Measurements from ENCODE around the gene NKAP. TPM values are rescaled to one million over a fixed set of nuclear protein-coding genes. Genes with fewer than 3 reads are reported as not detected.
"Not testable (repeated sequence)": the region's sequence is repeated elsewhere in the genome, so short reads cannot be mapped to it uniquely, and the experiment has no call there.

NKAP gene
- total RNA-seq, 1 donor from 2014 or later = 4.2 TPM

DNA sequence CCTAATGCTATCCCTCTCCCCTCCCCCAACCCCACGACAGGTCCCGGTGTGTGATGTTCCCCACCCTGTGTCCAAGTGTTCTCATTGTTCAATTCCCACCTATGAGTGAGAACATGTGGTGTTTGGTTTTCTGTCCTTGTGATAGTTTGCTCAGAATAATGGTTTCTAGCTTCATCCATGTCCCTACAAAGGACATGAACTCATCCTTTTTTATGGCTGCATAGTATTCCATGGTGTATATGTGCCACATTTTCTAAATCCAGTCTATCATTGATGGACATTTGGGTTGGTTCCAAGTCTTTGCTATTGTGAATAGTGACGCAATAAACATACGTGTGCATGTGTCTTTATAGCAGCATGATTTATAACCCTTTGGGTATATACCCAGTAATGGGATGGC lies 33.6 kb upstream of the NKAP start:
- H3K9me3 ChIP-seq (ENCODE audit: control insufficient read depth in 3 of 3, low read length in 3 of 3); H3K27me3 ChIP-seq (ENCODE audit: control insufficient read depth in 3 of 3, insufficient read depth in 3 of 3, low read length in 3 of 3); H3K4me3 ChIP-seq (ENCODE audit: low read length in 3 of 3); H3K9ac ChIP-seq (ENCODE audit: low read depth in 1 of 3, low read length in 3 of 3); H3K4me1 ChIP-seq (ENCODE audit: control insufficient read depth in 3 of 3, insufficient read depth in 3 of 3, low read length in 3 of 3); H3K27ac ChIP-seq (ENCODE audit: low read depth, low read length); H3K36me3 ChIP-seq (ENCODE audit: control insufficient read depth in 3 of 3, insufficient read depth in 3 of 3, low read length in 3 of 3): not testable (repeated sequence)

DNA sequence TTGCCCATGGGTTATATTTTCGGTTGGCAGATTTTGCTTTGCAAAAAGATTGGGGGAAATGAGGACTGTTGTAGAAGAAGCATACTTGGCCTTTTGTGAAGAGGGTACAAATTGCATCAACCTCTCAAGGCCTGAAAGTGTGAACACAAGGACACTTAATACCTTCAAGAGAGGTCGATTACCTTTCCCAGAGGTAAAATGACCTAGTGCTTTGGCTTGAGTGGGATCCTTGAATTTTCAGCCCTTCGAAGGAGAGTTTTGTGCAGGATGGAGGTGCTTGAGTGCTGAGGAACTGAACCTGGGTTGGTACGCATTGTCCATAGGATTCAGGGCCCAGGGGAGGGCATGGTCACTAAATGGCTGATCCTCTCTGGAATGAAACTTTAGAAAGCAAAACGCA lies 27.6 kb upstream of the NKAP start:
- no peaks in the 10 kb centered on the region for H3K9me3 ChIP-seq (ENCODE audit: control insufficient read depth in 3 of 3, low read length in 3 of 3)
- H3K36me3 ChIP-seq (ENCODE audit: control insufficient read depth in 3 of 3, insufficient read depth in 3 of 3, low read length in 3 of 3) = no peaks in the 10 kb centered on the region
- no peak overlapping the region for H3K4me3 ChIP-seq (ENCODE audit: low read length in 3 of 3)
- no peak overlapping the region for H3K9ac ChIP-seq (ENCODE audit: low read depth in 1 of 3, low read length in 3 of 3)
- no peaks in the 10 kb centered on the region for H3K4me1 ChIP-seq (ENCODE audit: control insufficient read depth in 3 of 3, insufficient read depth in 3 of 3, low read length in 3 of 3)
- H3K27me3 ChIP-seq (ENCODE audit: control insufficient read depth in 3 of 3, insufficient read depth in 3 of 3, low read length in 3 of 3) = no peaks in the 10 kb centered on the region
- H3K27ac ChIP-seq (ENCODE audit: low read depth, low read length) = no peak overlapping the region

DNA sequence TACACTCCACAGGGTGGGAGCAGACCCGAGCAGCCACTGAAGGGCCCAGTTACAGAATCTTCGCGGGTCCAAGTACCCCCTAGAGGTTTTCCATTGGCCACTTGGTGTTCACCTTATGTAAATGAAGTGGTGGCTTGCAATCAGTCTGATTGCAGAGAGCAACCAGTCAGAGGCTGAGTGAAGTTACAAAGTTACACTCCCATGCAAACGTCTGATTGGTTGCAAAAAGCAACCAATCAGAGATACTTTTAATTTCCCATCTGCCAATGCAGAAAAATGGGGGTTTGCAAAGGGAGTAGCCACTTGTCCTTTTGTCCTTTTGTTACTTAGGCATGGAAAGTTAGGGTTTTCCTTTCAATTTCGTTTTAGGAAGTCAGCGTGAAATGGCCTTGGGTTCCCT lies 27.0 kb upstream of the NKAP start:
- Histone ChIP-seq H3K36me3 (ENCODE audit: control insufficient read depth in 3 of 3, insufficient read depth in 3 of 3, low read length in 3 of 3) (no peaks in the 10 kb centered on the region), H3K27ac (ENCODE audit: low read depth, low read length) (no peak overlapping the region), H3K4me3 (ENCODE audit: low read length in 3 of 3) (no peak overlapping the region), H3K9me3 (ENCODE audit: control insufficient read depth in 3 of 3, low read length in 3 of 3) (no peaks in the 10 kb centered on the region), H3K9ac (ENCODE audit: low read depth in 1 of 3, low read length in 3 of 3) (no peak overlapping the region), H3K4me1 (ENCODE audit: control insufficient read depth in 3 of 3, insufficient read depth in 3 of 3, low read length in 3 of 3) (no peaks in the 10 kb centered on the region), H3K27me3 (ENCODE audit: control insufficient read depth in 3 of 3, insufficient read depth in 3 of 3, low read length in 3 of 3) (no peaks in the 10 kb centered on the region)

DNA sequence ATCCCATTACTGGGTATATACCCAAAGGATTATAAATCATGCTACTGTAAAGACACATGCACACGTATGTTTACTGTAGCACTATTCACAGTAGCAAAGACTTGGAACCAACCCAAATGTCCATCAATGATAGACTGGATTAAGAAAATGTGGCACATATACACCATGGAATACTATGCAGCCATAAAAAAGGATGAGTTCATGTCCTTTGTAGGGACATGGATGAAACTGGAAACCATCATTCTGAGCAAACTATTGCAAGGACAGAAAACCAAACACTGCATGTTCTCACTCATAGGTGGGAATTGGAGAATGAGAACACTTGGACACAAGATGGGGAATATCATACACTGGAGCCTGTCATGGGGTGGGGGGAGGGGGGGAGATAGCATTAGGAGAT lies 23.3 kb upstream of the NKAP start:
- not testable (repeated sequence) for H3K36me3 ChIP-seq (ENCODE audit: control insufficient read depth in 3 of 3, insufficient read depth in 3 of 3, low read length in 3 of 3); H3K9ac ChIP-seq (ENCODE audit: low read depth in 1 of 3, low read length in 3 of 3); H3K4me1 ChIP-seq (ENCODE audit: control insufficient read depth in 3 of 3, insufficient read depth in 3 of 3, low read length in 3 of 3); H3K27me3 ChIP-seq (ENCODE audit: control insufficient read depth in 3 of 3, insufficient read depth in 3 of 3, low read length in 3 of 3); H3K9me3 ChIP-seq (ENCODE audit: control insufficient read depth in 3 of 3, low read length in 3 of 3); H3K27ac ChIP-seq (ENCODE audit: low read depth, low read length); H3K4me3 ChIP-seq (ENCODE audit: low read length in 3 of 3)

DNA sequence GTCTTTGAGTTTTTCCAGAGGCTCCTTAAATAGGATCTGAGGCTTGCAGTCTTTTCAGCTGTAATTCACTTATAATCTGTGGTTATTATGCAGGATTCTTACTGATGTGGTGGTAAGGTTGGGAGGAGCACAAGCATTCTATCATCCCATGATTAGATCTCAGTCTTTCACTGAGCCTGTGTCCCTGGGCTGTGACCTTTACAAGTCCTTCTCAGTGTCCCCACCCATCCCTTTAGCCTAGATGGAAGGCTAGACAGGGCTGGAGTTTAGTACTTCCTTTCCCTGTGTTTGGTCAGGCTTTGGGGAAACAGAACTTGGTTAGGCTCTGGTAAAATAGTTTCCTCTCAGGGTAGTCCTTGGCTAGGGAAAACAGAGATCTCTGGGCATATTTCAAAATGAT lies 17.1 kb upstream of the NKAP start:
- no peak overlapping the region for H3K27ac ChIP-seq (ENCODE audit: low read depth, low read length)
- H3K9me3 ChIP-seq (ENCODE audit: control insufficient read depth in 3 of 3, low read length in 3 of 3) = no peaks in the 10 kb centered on the region

DNA sequence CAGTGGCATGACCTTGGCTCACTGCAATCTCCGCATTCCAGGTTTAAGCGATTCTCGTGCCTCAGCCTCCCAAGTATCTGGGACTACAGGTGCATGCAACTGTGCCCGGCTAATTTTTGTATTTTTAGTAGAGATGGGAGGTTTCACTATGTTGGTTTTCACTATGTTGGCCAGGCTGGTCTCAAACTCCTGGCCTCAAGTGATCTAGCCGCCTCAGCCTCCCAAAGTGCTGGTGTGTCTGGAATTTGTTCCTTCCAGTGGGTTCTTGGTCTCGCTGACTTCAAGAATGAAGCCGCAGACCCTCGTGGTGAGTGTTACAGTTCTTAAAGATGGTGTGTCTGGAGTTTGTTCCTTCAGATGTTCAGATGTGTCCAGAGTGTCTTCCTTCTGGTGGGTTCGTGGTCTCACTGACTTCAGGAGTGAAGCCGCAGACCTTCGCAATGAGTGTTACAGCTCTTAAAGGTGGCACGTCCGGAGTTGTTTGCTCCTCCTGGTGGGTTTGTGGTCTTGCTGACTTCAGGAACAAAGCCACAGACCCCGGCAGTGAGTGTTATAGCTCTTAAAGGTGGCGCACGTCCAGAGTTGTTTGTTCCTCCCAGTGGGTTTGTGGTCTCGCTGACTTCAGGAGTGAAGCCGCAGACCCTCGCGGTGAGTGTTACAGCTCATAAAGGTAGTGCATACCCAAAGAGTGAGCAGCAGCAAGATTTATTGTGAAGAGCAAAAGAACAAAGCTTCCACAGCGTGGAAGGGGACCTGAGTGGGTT lies 12.4 kb upstream of the NKAP start:
- H3K27ac ChIP-seq (ENCODE audit: low read depth, low read length); H3K4me1 ChIP-seq (ENCODE audit: control insufficient read depth in 3 of 3, insufficient read depth in 3 of 3, low read length in 3 of 3); H3K27me3 ChIP-seq (ENCODE audit: control insufficient read depth in 3 of 3, insufficient read depth in 3 of 3, low read length in 3 of 3); H3K36me3 ChIP-seq (ENCODE audit: control insufficient read depth in 3 of 3, insufficient read depth in 3 of 3, low read length in 3 of 3); H3K9ac ChIP-seq (ENCODE audit: low read depth in 1 of 3, low read length in 3 of 3); H3K4me3 ChIP-seq (ENCODE audit: low read length in 3 of 3); H3K9me3 ChIP-seq (ENCODE audit: control insufficient read depth in 3 of 3, low read length in 3 of 3): not testable (repeated sequence)

More for the DNA sequence above, 17.1 kb upstream of the NKAP start:
- Histone ChIP-seq H3K27me3 (ENCODE audit: control insufficient read depth in 3 of 3, insufficient read depth in 3 of 3, low read length in 3 of 3) (no peaks in the 10 kb centered on the region), H3K36me3 (ENCODE audit: control insufficient read depth in 3 of 3, insufficient read depth in 3 of 3, low read length in 3 of 3) (no peaks in the 10 kb centered on the region), H3K4me3 (ENCODE audit: low read length in 3 of 3) (no peak overlapping the region), H3K9ac (ENCODE audit: low read depth in 1 of 3, low read length in 3 of 3) (no peak overlapping the region), H3K4me1 (ENCODE audit: control insufficient read depth in 3 of 3, insufficient read depth in 3 of 3, low read length in 3 of 3) (no peaks in the 10 kb centered on the region)

DNA sequence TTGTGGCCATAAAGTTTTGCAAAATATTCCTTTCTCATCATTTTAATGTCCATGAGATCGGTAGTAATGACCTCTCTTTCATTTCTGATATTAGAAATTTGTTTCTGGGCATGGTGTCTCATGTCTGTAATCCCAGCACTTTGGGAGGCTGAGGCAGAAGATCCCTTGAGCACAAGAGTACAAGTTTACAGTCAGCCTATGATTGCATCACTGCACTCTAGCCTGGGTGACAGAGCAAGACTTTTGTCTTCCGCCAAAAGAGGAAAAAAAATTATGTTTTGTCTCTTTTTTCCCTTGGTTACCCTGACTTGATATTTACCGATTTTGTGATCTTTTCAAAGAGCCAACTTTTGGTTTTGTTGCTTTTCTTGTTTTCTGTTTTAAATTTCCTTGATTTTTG lies 10.8 kb upstream of the NKAP start:
- Histone ChIP-seq H3K36me3 (ENCODE audit: control insufficient read depth in 3 of 3, insufficient read depth in 3 of 3, low read length in 3 of 3) (no peaks in the 10 kb centered on the region), H3K4me1 (ENCODE audit: control insufficient read depth in 3 of 3, insufficient read depth in 3 of 3, low read length in 3 of 3) (no peaks in the 10 kb centered on the region), H3K27me3 (ENCODE audit: control insufficient read depth in 3 of 3, insufficient read depth in 3 of 3, low read length in 3 of 3) (no peaks in the 10 kb centered on the region), H3K4me3 (ENCODE audit: low read length in 3 of 3) (no peak overlapping the region), H3K27ac (ENCODE audit: low read depth, low read length) (no peak overlapping the region), H3K9me3 (ENCODE audit: control insufficient read depth in 3 of 3, low read length in 3 of 3) (no peaks in the 10 kb centered on the region), H3K9ac (ENCODE audit: low read depth in 1 of 3, low read length in 3 of 3) (no peak overlapping the region)

DNA sequence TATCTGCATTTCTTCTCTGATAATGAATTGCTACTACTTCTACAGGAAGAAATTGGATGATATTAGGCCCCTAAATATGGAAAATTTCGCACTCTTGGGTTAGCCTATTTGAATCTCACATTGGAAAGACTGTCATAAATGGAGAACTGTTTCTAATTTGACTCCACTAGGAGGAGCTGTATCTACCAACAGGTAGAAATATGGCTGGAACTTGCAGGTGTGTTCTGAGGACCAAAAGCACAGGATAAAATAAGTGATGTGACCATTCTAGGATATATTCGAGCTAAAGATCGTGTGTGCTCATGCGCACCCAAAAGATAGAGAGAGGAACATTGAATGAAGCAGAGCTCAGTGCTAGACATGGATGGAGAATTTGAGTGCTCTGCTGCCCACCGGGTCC lies 4.8 kb upstream of the NKAP start:
- Histone ChIP-seq H3K27ac (ENCODE audit: low read depth, low read length) (no peak overlapping the region), H3K36me3 (ENCODE audit: control insufficient read depth in 3 of 3, insufficient read depth in 3 of 3, low read length in 3 of 3) (no peaks in the 10 kb centered on the region), H3K4me3 (ENCODE audit: low read length in 3 of 3) (no peak overlapping the region), H3K4me1 (ENCODE audit: control insufficient read depth in 3 of 3, insufficient read depth in 3 of 3, low read length in 3 of 3) (peaks cover 0 to 3% (median 0%) of the 10 kb centered on the region in 3 donors), H3K27me3 (ENCODE audit: control insufficient read depth in 3 of 3, insufficient read depth in 3 of 3, low read length in 3 of 3) (no peaks in the 10 kb centered on the region), H3K9ac (ENCODE audit: low read depth in 1 of 3, low read length in 3 of 3) (no peak overlapping the region), H3K9me3 (ENCODE audit: control insufficient read depth in 3 of 3, low read length in 3 of 3) (no peaks in the 10 kb centered on the region)

DNA sequence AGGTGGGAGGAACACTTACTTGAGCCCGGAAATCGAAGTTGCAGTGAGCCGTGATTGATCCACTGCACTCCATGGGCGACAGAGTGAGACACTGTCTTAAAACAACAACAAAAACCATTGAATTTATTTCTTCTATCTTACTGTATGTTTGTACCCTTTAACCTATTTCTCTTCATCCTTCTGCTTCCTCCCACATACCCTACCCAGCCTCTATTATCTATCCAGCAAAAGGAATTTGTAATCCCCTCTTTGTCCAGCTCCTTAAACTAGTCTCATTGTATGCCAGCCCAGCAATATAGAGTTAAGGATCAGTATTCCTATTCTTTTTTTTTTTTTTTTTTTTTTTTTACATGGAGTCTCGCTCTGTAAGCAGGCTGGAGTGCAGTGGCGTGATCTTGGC lies 1.9 kb upstream of the NKAP start:
- peaks cover 4 to 15% (median 11%) of the 10 kb centered on the region in 3 donors for H3K4me1 ChIP-seq (ENCODE audit: control insufficient read depth in 3 of 3, insufficient read depth in 3 of 3, low read length in 3 of 3)
- H3K4me3 ChIP-seq (ENCODE audit: low read length in 3 of 3) = no peak overlapping the region
- no peak overlapping the region for H3K9ac ChIP-seq (ENCODE audit: low read depth in 1 of 3, low read length in 3 of 3)
- H3K9me3 ChIP-seq (ENCODE audit: control insufficient read depth in 3 of 3, low read length in 3 of 3) = no peaks in the 10 kb centered on the region
- no peaks in the 10 kb centered on the region for H3K27me3 ChIP-seq (ENCODE audit: control insufficient read depth in 3 of 3, insufficient read depth in 3 of 3, low read length in 3 of 3)
- no peak overlapping the region for H3K27ac ChIP-seq (ENCODE audit: low read depth, low read length)
- no peaks in the 10 kb centered on the region for H3K36me3 ChIP-seq (ENCODE audit: control insufficient read depth in 3 of 3, insufficient read depth in 3 of 3, low read length in 3 of 3)

DNA sequence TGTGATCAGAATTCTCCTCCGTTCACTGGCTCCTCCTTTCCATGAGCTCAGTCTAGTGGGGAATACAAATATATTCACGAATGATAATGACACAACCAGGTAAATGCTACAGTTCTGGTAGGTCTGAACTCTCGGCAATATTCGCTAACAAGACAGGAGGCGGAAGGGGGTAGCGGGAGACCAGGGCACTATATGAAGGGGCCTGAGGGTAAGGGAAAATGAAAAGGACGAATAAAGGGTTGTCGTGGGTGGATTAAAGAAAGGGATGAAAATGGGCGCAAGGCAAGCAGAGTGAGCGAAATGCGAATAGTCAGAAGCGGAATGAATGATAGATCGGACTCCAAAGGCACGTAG lies 743 bp downstream of the NKAP start:
- H3K9me3 ChIP-seq (ENCODE audit: control insufficient read depth in 3 of 3, low read length in 3 of 3) = no peaks in the 10 kb centered on the region
- peak overlapping the region; percentile 86 for H3K27ac ChIP-seq (ENCODE audit: low read depth, low read length)
- H3K4me1 ChIP-seq (ENCODE audit: control insufficient read depth in 3 of 3, insufficient read depth in 3 of 3, low read length in 3 of 3) = peaks cover 4 to 15% (median 11%) of the 10 kb centered on the region in 3 donors
- H3K4me3 ChIP-seq (ENCODE audit: low read length in 3 of 3) = peak overlapping the region; percentile 83 to 89 (median 86)
- H3K36me3 ChIP-seq (ENCODE audit: control insufficient read depth in 3 of 3, insufficient read depth in 3 of 3, low read length in 3 of 3) = no peaks in the 10 kb centered on the region
- H3K9ac ChIP-seq (ENCODE audit: low read depth in 1 of 3, low read length in 3 of 3) = peak overlapping the region; percentile 87 to 91 (median 90)
- H3K27me3 ChIP-seq (ENCODE audit: control insufficient read depth in 3 of 3, insufficient read depth in 3 of 3, low read length in 3 of 3) = no peaks in the 10 kb centered on the region

All from skeletal muscle tissue (tissue), 4 donors.